OCI-LY7 (cell line): ENCODE results near the gene GNB4.

ENCODE experiments used
- CTCF ChIP-seq: fragments of 200-600 bp; sonication (generic); conservative IDR thresholded peaks from 2 replicates; pipeline ENCODE4 v1.5.1; 2014; ENCODE audit warnings: mild to moderate bottlenecking, antibody characterized with exemption, low read length, moderate library complexity, mixed read lengths
- EZH2phosphoT487 ChIP-seq: fragments of 200-600 bp; sonication (generic); IDR thresholded peaks from 2 replicates; pipeline ENCODE4 v1.6.1; 2018; ENCODE audit warnings: low read depth, borderline replicate concordance, mild to moderate bottlenecking, mixed run types, antibody characterized with exemption, low read length, moderate library complexity, mixed read lengths

- TF ChIP-seq CTCF: no peak
- TF ChIP-seq EZH2phosphoT487: no peak
Observed at GRCh38 chr3:179376474-179376873, 74.8 kb downstream of the GNB4 start.
